Fibroblast of peridontal ligament (primary cell): ENCODE measurements around the gene EGLN2.
A peak's percentile ranks its signal among the peaks of the same experiment; 100 is the strongest.
"Not testable (repeated sequence)": the region's sequence is repeated elsewhere in the genome, so short reads cannot be mapped to it uniquely, and the experiment has no call there.

ENCODE experiments used
- DNase-seq: peaks from one replicate; pipeline ENCODE4 v3.0.0-alpha.2; 2010; ENCODE audit errors: extremely low read depth

EGLN2 gene

GRCh38 chr19:40798683-40799557 is at the start of gene EGLN2:
TSS of gene EGLN2 (plus strand) at chr19:40799191. CDS start at chr19:40800573, 1,382 bp downstream.
- peak; percentile 99 for DNase-seq

- DNase-seq: peak; percentile 100
Observed at GRCh38 chr19:40750058-40750873, 48.7 kb upstream of the EGLN2 start, which contains the start of gene ACTMAP. TSS of gene ACTMAP (minus strand) at chr19:40750477. CDS start at chr19:40749803, 674 bp downstream.

- peak; percentile 98 for DNase-seq
Observed at GRCh38 chr19:40750874-40751537, 48.0 kb upstream of the EGLN2 start, which contains the start of gene SNRPA. TSS of gene SNRPA (plus strand) at chr19:40751203. CDS start at chr19:40751409, 206 bp downstream.

GRCh38 chr19:40752257-40752781 is 46.7 kb upstream of the EGLN2 start:
- DNase-seq: no peak

- DNase-seq: no peak
Observed at GRCh38 chr19:40754611-40755247, 44.3 kb upstream of the EGLN2 start.

- no peak for DNase-seq
Observed at GRCh38 chr19:40755248-40755624, 43.8 kb upstream of the EGLN2 start.

- DNase-seq: no peak
Observed at GRCh38 chr19:40755791-40756190, 43.2 kb upstream of the EGLN2 start.

- DNase-seq: no peak
Observed at GRCh38 chr19:40756502-40757110, 42.4 kb upstream of the EGLN2 start.

- DNase-seq: no peak
Observed at GRCh38 chr19:40758491-40758890, 40.5 kb upstream of the EGLN2 start.

GRCh38 chr19:40759352-40759751 is 39.6 kb upstream of the EGLN2 start:
- DNase-seq: no peak

- DNase-seq: no peak
Observed at GRCh38 chr19:40762754-40763470, 36.1 kb upstream of the EGLN2 start.

GRCh38 chr19:40763526-40763925 is 35.5 kb upstream of the EGLN2 start:
- no peak for DNase-seq

- DNase-seq: no peak
Observed at GRCh38 chr19:40763963-40764362, 35.0 kb upstream of the EGLN2 start.

GRCh38 chr19:40766385-40766784 is 32.6 kb upstream of the EGLN2 start:
- DNase-seq: not testable (repeated sequence)

GRCh38 chr19:40768869-40769268 is 30.1 kb upstream of the EGLN2 start:
- no peak for DNase-seq

- not testable (repeated sequence) for DNase-seq
Observed at GRCh38 chr19:40771101-40771862, 27.7 kb upstream of the EGLN2 start.

GRCh38 chr19:40774916-40775631 is 23.9 kb upstream of the EGLN2 start, which contains the start of gene MIA:
TSS of gene MIA (plus strand) at chr19:40775521. CDS start at chr19:40775543, 22 bp downstream.
- DNase-seq: no peak

- no peak for DNase-seq
Observed at GRCh38 chr19:40775632-40776022, 23.4 kb upstream of the EGLN2 start.

GRCh38 chr19:40776364-40776763 is 22.6 kb upstream of the EGLN2 start:
- no peak for DNase-seq
